Nephron progenitor cell (in vitro differentiated cells): ENCODE data around the gene ARPIN.
A peak's percentile ranks its signal among the peaks of the same experiment; 100 is the strongest.

Source experiments
- DNase-seq: peaks from one replicate; pipeline ENCODE4 v3.0.0; 2021
- H3K27ac Mint-ChIP-seq: 2 replicates; pipeline ENCODE4 v1.8.0; 2021; ENCODE audit warnings: mild to moderate bottlenecking, moderate library complexity, mixed read lengths
- H3K27me3 Mint-ChIP-seq: 2 replicates; pipeline ENCODE4 v1.8.0; 2021; ENCODE audit warnings: mild to moderate bottlenecking, low read depth, mixed read lengths; ENCODE audit not compliant: poor library complexity
- H3K36me3 Mint-ChIP-seq: 2 replicates; pipeline ENCODE4 v1.8.0; 2021; ENCODE audit warnings: low read depth, mixed read lengths
- H3K4me1 Mint-ChIP-seq: 2 replicates; pipeline ENCODE4 v1.8.0; 2021; ENCODE audit warnings: mixed read lengths
- H3K4me3 Mint-ChIP-seq: 2 replicates; pipeline ENCODE4 v1.8.0; 2021; ENCODE audit warnings: mild to moderate bottlenecking, moderate library complexity, mixed read lengths
- H3K9me3 Mint-ChIP-seq: 2 replicates; pipeline ENCODE4 v1.8.0; 2021; ENCODE audit warnings: mild to moderate bottlenecking, moderate library complexity, mixed read lengths
- CTCF ChIP-seq: fragments of 200-600 bp; sonication (generic); IDR thresholded peaks from 2 replicates; pipeline ENCODE4 v1.5.0; 2021; ENCODE audit warnings: antibody characterized with exemption

Gene ARPIN

DNA sequence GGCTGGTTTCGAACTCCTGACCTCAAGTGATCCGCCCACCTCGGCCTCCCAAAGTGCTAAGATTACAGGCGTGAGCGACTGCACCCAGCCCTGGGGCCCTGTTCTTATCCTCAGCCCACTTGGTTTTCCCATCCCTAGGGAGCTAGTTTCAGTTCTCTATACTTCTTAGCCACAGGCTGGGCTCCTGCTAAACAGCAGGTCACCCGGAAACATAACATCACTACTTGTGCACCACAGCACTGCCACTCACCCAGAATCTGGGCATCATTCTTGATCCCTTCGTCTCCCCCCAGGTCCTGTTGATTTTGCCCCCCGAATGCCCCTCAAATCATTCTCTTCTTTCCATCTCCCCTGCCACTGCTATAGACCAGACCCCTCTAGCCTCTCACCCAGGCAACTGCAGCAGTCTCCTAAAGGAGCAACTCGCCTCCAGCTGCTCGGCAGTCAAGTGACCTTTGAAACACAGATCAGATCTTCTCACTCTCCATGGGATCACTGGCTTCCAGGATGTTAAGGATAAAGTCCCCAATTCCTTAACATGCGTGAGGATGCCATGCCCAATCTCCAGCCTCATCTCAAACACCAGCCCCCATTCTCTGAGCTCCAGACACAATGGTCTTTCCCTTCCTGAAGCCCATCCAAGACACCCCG is 13.3 kb downstream of the ARPIN start:
- Mint-ChIP-seq H3K27me3 (peaks cover 2% of the 10 kb centered on the region), H3K36me3 (peaks cover 20% of the 10 kb centered on the region), H3K4me3 (no peak overlapping the region), H3K9me3 (no peaks in the 10 kb centered on the region), H3K4me1 (peaks cover 1% of the 10 kb centered on the region), H3K27ac (no peak overlapping the region)
- no peak for DNase-seq
- no peak for TF ChIP-seq CTCF

DNA sequence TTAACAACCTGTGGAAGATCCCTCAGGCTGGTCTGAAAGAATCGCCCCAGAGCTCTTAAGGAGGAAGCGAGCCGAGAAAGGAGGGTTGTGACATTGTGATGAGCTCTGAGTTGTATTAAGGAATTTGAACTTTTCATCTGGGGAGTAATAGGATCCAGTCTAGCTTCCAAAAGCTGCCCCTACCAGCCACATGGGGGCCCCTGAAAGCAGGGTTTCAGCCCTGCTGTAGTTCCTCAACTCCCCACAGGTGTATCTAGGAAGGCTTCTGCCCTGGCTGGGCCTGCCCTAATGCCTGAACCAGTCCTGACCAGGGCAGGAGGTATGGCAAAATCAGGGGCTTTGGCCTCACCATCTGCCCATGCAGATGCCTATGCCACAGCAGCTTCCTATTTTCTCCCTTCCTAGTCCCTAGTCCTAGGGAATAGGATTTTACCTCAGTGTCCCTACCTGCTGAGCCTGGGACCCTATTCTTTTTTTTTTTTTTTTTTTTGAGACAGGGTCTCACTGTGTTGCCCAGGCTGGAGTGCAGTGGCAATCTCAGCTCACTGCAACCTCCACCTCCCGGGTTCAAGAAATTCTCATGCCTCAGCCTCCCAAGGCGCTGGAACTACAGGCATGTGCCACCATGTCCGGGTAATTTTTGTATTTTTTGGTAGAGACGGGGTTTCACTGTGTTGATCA is 14.0 kb downstream of the ARPIN start:
- Mint-ChIP-seq H3K27ac (no peak overlapping the region), H3K4me3 (no peak overlapping the region), H3K9me3 (no peaks in the 10 kb centered on the region), H3K4me1 (peaks cover 6% of the 10 kb centered on the region), H3K36me3 (peaks cover 20% of the 10 kb centered on the region), H3K27me3 (peaks cover 3% of the 10 kb centered on the region)
- DNase-seq: peak; percentile 32
- TF ChIP-seq CTCF: peak; percentile 38

DNA sequence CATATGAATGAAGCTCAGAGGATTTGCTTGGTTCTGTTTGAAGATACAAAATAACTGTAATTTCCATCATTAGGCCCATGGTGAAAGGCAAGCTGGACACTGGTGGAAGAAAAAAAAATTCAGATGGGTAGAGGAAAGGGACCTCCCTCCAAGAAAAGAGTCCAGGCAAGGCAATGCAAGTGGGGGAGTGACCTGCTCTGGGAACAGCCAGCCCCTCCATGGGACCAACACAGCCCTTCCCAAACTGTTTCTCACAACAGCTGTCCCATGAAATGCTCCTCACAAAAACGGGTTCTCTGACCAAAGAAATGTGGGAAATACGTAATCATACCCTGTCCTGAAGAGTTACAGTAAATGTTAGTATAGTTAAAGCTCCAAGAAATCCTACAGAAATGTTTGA is 14.6 kb downstream of the ARPIN start:
- TF ChIP-seq CTCF: no peak
- Mint-ChIP-seq H3K4me3 (no peak overlapping the region), H3K27me3 (peaks cover 3% of the 10 kb centered on the region), H3K9me3 (no peaks in the 10 kb centered on the region), H3K4me1 (peaks cover 10% of the 10 kb centered on the region), H3K36me3 (peaks cover 18% of the 10 kb centered on the region), H3K27ac (no peak overlapping the region)
- DNase-seq: no peak

DNA sequence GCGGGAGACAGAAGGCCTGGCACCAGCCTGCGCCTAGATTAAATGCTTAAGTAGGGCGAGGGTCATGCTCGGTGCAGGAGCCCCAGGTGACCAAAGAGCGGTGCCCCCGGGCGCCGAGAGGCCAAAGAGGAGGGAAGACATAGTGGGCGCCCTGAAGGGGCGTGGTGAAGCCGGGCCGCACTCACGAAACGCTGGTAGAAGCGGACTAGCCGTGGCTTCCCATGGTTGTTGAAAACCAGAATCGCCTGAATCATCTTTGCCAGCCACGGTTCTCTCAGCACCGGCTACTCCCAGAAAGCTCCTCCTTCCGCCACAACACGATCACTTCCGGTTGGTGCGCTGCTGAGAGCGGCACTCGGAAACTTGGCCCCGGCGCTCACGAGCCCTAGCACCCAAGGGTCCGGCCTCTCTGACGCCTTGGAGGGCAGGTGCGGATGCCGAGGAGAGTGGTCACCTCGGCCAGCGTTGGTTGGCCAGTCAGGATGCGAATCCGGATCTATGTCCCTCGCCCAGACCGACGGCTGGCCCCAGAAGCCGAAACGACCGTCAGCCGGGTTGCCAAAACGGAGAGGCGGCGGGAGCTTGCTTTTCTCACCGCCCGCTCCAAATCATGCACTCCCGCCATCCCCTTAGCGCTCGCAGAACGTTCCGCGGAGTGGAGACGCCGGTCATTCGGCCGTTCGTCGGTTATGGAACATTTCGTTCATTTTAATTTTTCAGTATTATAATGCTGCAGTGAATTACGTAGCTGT is 18.9 kb downstream of the ARPIN start, which contains the start of gene AP3S2:
AP3S2 (minus strand) TSS at position 299 of the 752 bp plus-strand sequence; CDS start at position 254, 45 bp downstream.
- Mint-ChIP-seq H3K4me3 (peak within 1 kb of the TSS; percentile 100), H3K27me3 (peaks cover 3% of the 10 kb centered on the region)

DNA sequence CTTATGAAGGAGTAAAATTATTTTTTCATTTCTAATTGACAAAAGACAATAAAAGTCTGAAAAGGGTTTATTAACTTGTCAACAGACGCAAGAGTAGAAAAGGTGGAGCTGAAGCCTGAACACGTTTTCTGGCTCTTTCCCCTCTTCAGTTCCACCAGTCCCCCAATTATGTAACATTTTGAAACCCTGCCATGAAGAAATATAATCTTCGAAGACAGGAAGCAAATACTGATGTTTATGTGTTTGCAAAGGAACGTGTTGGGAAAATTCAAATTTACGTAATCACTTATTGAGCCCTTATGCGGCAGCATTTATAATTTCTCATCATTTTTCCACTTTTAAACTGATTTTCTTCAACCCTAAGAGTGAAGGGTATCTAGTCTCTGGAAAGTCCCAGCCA is 19.7 kb downstream of the ARPIN start:
- peak overlapping the region; percentile 100 for H3K4me3 Mint-ChIP-seq
- TF ChIP-seq CTCF: no peak
- H3K9me3 Mint-ChIP-seq: no peaks in the 10 kb centered on the region
- no peak overlapping the region for H3K27ac Mint-ChIP-seq
- DNase-seq: no peak
- H3K4me1 Mint-ChIP-seq: peaks cover 21% of the 10 kb centered on the region
- H3K27me3 Mint-ChIP-seq: peaks cover 3% of the 10 kb centered on the region
- H3K36me3 Mint-ChIP-seq: peaks cover 13% of the 10 kb centered on the region

More for the DNA sequence above, 18.9 kb downstream of the ARPIN start, which contains the start of gene AP3S2:
- TF ChIP-seq CTCF: no peak
- Mint-ChIP-seq H3K27ac (peak within 1 kb of the TSS; percentile 89), H3K4me1 (peaks cover 21% of the 10 kb centered on the region), H3K9me3 (no peaks in the 10 kb centered on the region), H3K36me3 (peaks cover 5% of the 10 kb centered on the region)
- DNase-seq: peak; percentile 80
